Stimulated activated CD8-positive, alpha-beta memory T cell treated with anti-CD3 and anti-CD28 coated beads, Interleukin-2, amount 100 ng/mL, for 48 hours (primary cell): ENCODE measurements around the gene NOS2.
"Not testable (repeated sequence)": the region's sequence is repeated elsewhere in the genome, so short reads cannot be mapped to it uniquely, and the experiment has no call there.

Experiments used
- DNase-seq, 2 donors: peaks; one replicate each; pipeline ENCODE4 v3.0.0-alpha.2; 2020; ENCODE audit warnings: low read depth in 2 of 2

NOS2 gene

GRCh38 chr17:27755706-27756466 lies 44.4 kb downstream of the NOS2 start:
- DNase-seq: no peak

GRCh38 chr17:27754549-27754948 lies 45.8 kb downstream of the NOS2 start:
- DNase-seq: no peak

- not testable (repeated sequence) for DNase-seq
Observed at GRCh38 chr17:27753726-27754125, 46.6 kb downstream of the NOS2 start.

- not testable (repeated sequence) for DNase-seq
Observed at GRCh38 chr17:27752831-27753619, 47.3 kb downstream of the NOS2 start.

- DNase-seq: no peak
Observed at GRCh38 chr17:27751622-27752490, 48.5 kb downstream of the NOS2 start.

GRCh38 chr17:27751166-27751565 lies 49.2 kb downstream of the NOS2 start:
- DNase-seq: no peak

- DNase-seq: not testable (repeated sequence)
Observed at GRCh38 chr17:27749562-27750150, 50.7 kb downstream of the NOS2 start.

GRCh38 chr17:27748360-27748825 lies 51.9 kb downstream of the NOS2 start:
- DNase-seq: no peak

GRCh38 chr17:27747462-27748359 lies 52.6 kb downstream of the NOS2 start:
- no peak for DNase-seq

- DNase-seq: no peak
Observed at GRCh38 chr17:27746881-27747280, 53.4 kb downstream of the NOS2 start.

GRCh38 chr17:27746320-27746719 lies 54.0 kb downstream of the NOS2 start:
- DNase-seq: not testable (repeated sequence)

- not testable (repeated sequence) for DNase-seq
Observed at GRCh38 chr17:27745207-27745830, 55.0 kb downstream of the NOS2 start.

- no peak for DNase-seq
Observed at GRCh38 chr17:27743281-27743885, 56.9 kb downstream of the NOS2 start.

- DNase-seq: no peak
Observed at GRCh38 chr17:27741971-27742575, 58.3 kb downstream of the NOS2 start.

- DNase-seq: no peak
Observed at GRCh38 chr17:27741361-27741861, 58.9 kb downstream of the NOS2 start.

GRCh38 chr17:27740541-27740940 lies 59.8 kb downstream of the NOS2 start:
- DNase-seq: not testable (repeated sequence)

GRCh38 chr17:27733773-27734172 lies 66.6 kb downstream of the NOS2 start:
- DNase-seq: no peak

GRCh38 chr17:27732746-27733145 lies 67.6 kb downstream of the NOS2 start:
- DNase-seq: not testable (repeated sequence)

- not testable (repeated sequence) for DNase-seq
Observed at GRCh38 chr17:27725982-27726381, 74.3 kb downstream of the NOS2 start.
